Lung microvascular endothelial cell (primary cell): ENCODE data around the gene SELPLG. TPM values are rescaled to one million over a fixed set of nuclear protein-coding genes. Genes with fewer than 3 reads are reported as not detected.

Experiments used
- DNase-seq, 2 donors: peaks; one replicate each; pipeline versions ENCODE4 v3.0.0 to v3.0.0-alpha.2; 2010; ENCODE audit warnings: low read depth in 2 of 2
- total RNA-seq: library from RNA; depleted of rRNA; stranded (reverse); fragments of >200 nt; gene quantifications from 2 replicates; pipeline ENCODE4 v1.2.1, GENCODE V29; 2014

The SELPLG gene
- total RNA-seq, 1 donor from 2014 or later, result 0.20 TPM

GRCh38 chr12:108573317-108573716, 60.4 kb downstream of the SELPLG start:
- DNase-seq, result no peak

- peak in 1 of 2 donors; percentile 71 for DNase-seq
Measured at GRCh38 chr12:108572166-108572790, 61.4 kb downstream of the SELPLG start.

Other genes starting within 250 kb of the SELPLG start
- 4.1 and 4.8 TPM in 2 replicates for gene FICD, start 118.6 kb downstream of the SELPLG start, total RNA-seq
- gene SART3, start 72.7 kb downstream of the SELPLG start, total RNA-seq, result 41.0 and 84.1 TPM in 2 replicates
- gene ISCU, start 71.3 kb downstream of the SELPLG start, total RNA-seq, result 66.3 and 77.0 TPM in 2 replicates
- not detected in 2 replicates for gene TMEM119, start 35.8 kb downstream of the SELPLG start, total RNA-seq
- gene CORO1C, start 97.6 kb upstream of the SELPLG start, total RNA-seq, result 157 and 168 TPM in 2 replicates
- gene SSH1, start 223.7 kb upstream of the SELPLG start, total RNA-seq, result 13.1 and 23.2 TPM in 2 replicates
- not detected in 2 replicates for gene DAO, start 246.2 kb upstream of the SELPLG start, total RNA-seq